Loucy (cell line): ENCODE results near the gene PSMD2.

Experiments used
- EZH2phosphoT487 ChIP-seq: fragments of 200-600 bp; IDR thresholded peaks from 2 replicates; pipeline ENCODE4 v1.6.1; 2018; ENCODE audit warnings: antibody characterized with exemption, mild to moderate bottlenecking, moderate library complexity, borderline replicate concordance
- TF ChIP-seq, protein P1 (sequence below): fragments of 200-600 bp; sonication (generic); conservative IDR thresholded peaks from 2 replicates; pipeline ENCODE4 v1.5.1; 2014; ENCODE audit warnings: mild to moderate bottlenecking, antibody characterized with exemption, low read length

DNA sequence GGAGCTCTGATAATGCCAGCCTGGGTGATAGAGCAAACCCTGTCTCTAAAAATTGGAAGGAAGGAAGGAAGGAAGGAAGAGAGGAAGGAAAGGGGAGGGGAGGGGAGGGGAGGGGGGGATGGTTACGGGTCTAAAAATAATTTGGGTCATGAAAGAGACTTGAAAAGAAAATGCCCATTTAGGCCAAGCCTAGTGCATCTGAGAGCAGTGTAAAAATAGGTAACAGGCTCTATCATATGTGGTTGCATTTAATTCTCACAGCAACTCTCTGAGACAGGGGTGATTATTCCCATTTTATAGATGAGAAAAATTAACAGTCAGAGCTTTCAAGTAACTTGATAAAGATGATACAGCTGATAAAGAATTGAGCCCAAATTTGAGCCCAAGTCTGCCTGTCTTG lies 26.8 kb upstream of the PSMD2 start:
- TF ChIP-seq, protein P1, sequence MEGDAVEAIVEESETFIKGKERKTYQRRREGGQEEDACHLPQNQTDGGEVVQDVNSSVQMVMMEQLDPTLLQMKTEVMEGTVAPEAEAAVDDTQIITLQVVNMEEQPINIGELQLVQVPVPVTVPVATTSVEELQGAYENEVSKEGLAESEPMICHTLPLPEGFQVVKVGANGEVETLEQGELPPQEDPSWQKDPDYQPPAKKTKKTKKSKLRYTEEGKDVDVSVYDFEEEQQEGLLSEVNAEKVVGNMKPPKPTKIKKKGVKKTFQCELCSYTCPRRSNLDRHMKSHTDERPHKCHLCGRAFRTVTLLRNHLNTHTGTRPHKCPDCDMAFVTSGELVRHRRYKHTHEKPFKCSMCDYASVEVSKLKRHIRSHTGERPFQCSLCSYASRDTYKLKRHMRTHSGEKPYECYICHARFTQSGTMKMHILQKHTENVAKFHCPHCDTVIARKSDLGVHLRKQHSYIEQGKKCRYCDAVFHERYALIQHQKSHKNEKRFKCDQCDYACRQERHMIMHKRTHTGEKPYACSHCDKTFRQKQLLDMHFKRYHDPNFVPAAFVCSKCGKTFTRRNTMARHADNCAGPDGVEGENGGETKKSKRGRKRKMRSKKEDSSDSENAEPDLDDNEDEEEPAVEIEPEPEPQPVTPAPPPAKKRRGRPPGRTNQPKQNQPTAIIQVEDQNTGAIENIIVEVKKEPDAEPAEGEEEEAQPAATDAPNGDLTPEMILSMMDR, result no peak
- no peak for TF ChIP-seq EZH2phosphoT487
